Kidney (tissue), 14 donors: Measurements from ENCODE around the gene CHRD. TPM values are rescaled to one million over a fixed set of nuclear protein-coding genes. Genes with fewer than 3 reads are reported as not detected.

ENCODE experiments used
- DNase-seq, 5 donors: peaks; one replicate each; pipeline ENCODE4 v3.0.0-alpha.2; 2013 to 2020
- FAIRE-seq: peaks from 2 replicates; lab custom pipeline; 2012; peaks lifted over from hg19 to GRCh38; lab: Jason Lieb, UNC
- H3K27ac ChIP-seq, 2 donors: one replicate each; pipeline ENCODE4 v1.7.0; 2013; ENCODE audit warnings: low read depth in 2 of 2, low read length in 2 of 2, inconsistent platforms in 1 of 2
- H3K27me3 ChIP-seq: one replicate; pipeline ENCODE4 v1.7.1; 2013; ENCODE audit warnings: low read length, inconsistent platforms; ENCODE audit not compliant: control insufficient read depth, insufficient read depth
- H3K36me3 ChIP-seq, 3 donors: one replicate each; pipeline versions ENCODE4 v1.7.0 to v1.7.1; 2013; ENCODE audit warnings: low read length in 3 of 3, control low read depth in 1 of 3, inconsistent platforms in 1 of 3; ENCODE audit not compliant: insufficient read depth in 3 of 3, control insufficient read depth in 2 of 3
- H3K4me1 ChIP-seq, 3 donors: one replicate each; pipeline versions ENCODE4 v1.7.0 to v1.7.1; 2013; ENCODE audit warnings: low read length in 3 of 3, inconsistent platforms in 1 of 3, low read depth in 1 of 3; ENCODE audit not compliant: control insufficient read depth in 2 of 3, insufficient read depth in 2 of 3
- H3K4me3 ChIP-seq, 3 donors: one replicate each; pipeline versions ENCODE4 v1.7.0 to v1.8.1; 2013; ENCODE audit warnings: low read length in 3 of 3, control low read depth in 1 of 3, inconsistent platforms in 1 of 3
- H3K9ac ChIP-seq, 3 donors: one replicate each; pipeline versions ENCODE4 v1.7.0 to v1.7.1; 2013; ENCODE audit warnings: low read length in 3 of 3, control low read depth in 1 of 3, inconsistent platforms in 1 of 3
- H3K9me3 ChIP-seq, 3 donors: one replicate each; pipeline versions ENCODE4 v1.7.0 to v1.7.1; 2013; ENCODE audit warnings: low read length in 3 of 3, control low read depth in 1 of 3, inconsistent platforms in 1 of 3; ENCODE audit not compliant: control insufficient read depth in 2 of 3, insufficient read depth in 1 of 3
- CTCF ChIP-seq: IDR thresholded peaks from 3 replicates; pipeline ENCODE4 v1.5.1; 2012; ENCODE audit warnings: mild to moderate bottlenecking, moderate library complexity, borderline replicate concordance; ENCODE audit not compliant: insufficient read depth; ENCODE audit errors: extremely low read depth
- intact Hi-C: fragments of 100-400 bp; cut with DNase I; formaldehyde crosslinking; loops from one replicate; pipeline ENCODE4 v1.11.1; 2022
- polyA plus RNA-seq: library from polyadenylated mRNA; stranded (reverse); fragments of 350-450 nt; fragmentation: Illumina TruSeq; extraction: RNeasy Lipid Tissue Mini Kit (QIAGEN cat#74804); gene quantifications from one replicate; pipeline ENCODE4 v1.2.3, GENCODE V29; 2014; ENCODE audit warnings: low read depth, low replicate concordance; ENCODE audit not compliant: insufficient read depth
- total RNA-seq: library from RNA; stranded (reverse); fragmentation: NEBNext Ultra II Directional; extraction: Animal tissue kit (Norgen Biotek cat#: 25700); gene quantifications from one replicate; pipeline ENCODE4 v1.2.1, GENCODE V29; 2021
- donor health status: control.
- donor health status: control.
- donor health status: control.
- donor health status: control.
- donor health status: control.
- donor health status: DM: yes; HTN: yes; CAD: no.
- donor health status: Normal renal cell carcinoma (clear cell type).

Gene CHRD
- total and polyA plus RNA-seq, 2 donors from 2014 or later: 16.8 to 18.6 TPM

GRCh38 chr3:184384856-184385422, 5.1 kb downstream of the CHRD start:
- peaks cover 4% of the 10 kb centered on the region for H3K27me3 ChIP-seq
- H3K9ac ChIP-seq: no peak overlapping the region
- intact Hi-C loops: no loop called here
- TF ChIP-seq CTCF: no peak
- no peak for FAIRE-seq
- H3K9me3 ChIP-seq: no peaks in the 10 kb centered on the region
- no peak overlapping the region for H3K4me3 ChIP-seq
- no peak for DNase-seq
- H3K36me3 ChIP-seq: no peaks in the 10 kb centered on the region
- H3K27ac ChIP-seq: no peak overlapping the region
- H3K4me1 ChIP-seq: peaks cover 0 to 4% (median 0%) of the 10 kb centered on the region in 3 donors

DNA sequence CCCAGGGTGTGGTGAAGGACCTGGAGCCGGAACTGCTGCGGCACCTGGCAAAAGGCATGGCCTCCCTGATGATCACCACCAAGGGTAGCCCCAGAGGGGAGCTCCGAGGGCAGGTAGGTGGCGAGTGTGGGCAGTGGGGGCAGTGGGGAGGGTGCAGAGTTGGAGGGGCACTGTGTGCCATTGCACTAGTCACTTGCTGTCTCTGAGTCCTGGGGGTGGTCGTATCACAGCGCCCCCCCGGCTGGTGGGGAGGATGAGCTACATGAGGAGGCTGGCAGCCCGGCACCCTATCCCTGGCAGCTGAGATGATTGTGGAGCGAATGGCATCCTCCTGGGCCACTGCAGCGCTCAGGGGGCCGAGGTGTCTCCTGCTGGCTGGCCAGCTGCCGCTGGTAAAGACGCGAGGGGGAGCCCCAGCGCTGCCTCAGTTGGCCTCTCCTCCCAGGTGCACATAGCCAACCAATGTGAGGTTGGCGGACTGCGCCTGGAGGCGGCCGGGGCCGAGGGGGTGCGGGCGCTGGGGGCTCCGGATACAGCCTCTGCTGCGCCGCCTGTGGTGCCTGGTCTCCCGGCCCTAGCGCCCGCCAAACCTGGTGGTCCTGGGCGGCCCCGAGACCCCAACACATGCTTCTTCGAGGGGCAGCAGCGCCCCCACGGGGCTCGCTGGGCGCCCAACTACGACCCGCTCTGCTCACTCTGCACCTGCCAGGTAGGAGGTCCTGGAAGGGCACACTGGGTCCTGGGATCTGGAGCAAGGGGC, 6.4 kb downstream of the CHRD start:
- intact Hi-C loops: no loop called here
- no peak overlapping the region for H3K4me3 ChIP-seq
- FAIRE-seq: no peak

GRCh38 chr3:184387174-184387714, 7.4 kb downstream of the CHRD start:
- FAIRE-seq (no peak), DNase-seq (no peak)
- Histone ChIP-seq H3K9ac (no peak overlapping the region), H3K4me1 (no peaks in the 10 kb centered on the region), H3K4me3 (no peak overlapping the region), H3K27me3 (no peaks in the 10 kb centered on the region), H3K36me3 (no peaks in the 10 kb centered on the region), H3K27ac (no peak overlapping the region), H3K9me3 (no peaks in the 10 kb centered on the region)
- TF ChIP-seq CTCF: no peak
- intact Hi-C loops: no loop called here

More for the DNA sequence above, 6.4 kb downstream of the CHRD start:
- Histone ChIP-seq H3K36me3 (no peaks in the 10 kb centered on the region), H3K27me3 (no peaks in the 10 kb centered on the region), H3K9ac (no peak overlapping the region), H3K27ac (no peak overlapping the region), H3K4me1 (no peaks in the 10 kb centered on the region), H3K9me3 (no peaks in the 10 kb centered on the region)
- no peak for TF ChIP-seq CTCF
- no peak for DNase-seq
